Measurements from ENCODE around the gene ALDH4A1. TPM values are rescaled to one million over a fixed set of nuclear protein-coding genes. Genes with fewer than 3 reads are reported as not detected.

ALDH4A1 gene
- total RNA-seq, 1 experiment from 2014 or later = 3.3 TPM

DNA sequence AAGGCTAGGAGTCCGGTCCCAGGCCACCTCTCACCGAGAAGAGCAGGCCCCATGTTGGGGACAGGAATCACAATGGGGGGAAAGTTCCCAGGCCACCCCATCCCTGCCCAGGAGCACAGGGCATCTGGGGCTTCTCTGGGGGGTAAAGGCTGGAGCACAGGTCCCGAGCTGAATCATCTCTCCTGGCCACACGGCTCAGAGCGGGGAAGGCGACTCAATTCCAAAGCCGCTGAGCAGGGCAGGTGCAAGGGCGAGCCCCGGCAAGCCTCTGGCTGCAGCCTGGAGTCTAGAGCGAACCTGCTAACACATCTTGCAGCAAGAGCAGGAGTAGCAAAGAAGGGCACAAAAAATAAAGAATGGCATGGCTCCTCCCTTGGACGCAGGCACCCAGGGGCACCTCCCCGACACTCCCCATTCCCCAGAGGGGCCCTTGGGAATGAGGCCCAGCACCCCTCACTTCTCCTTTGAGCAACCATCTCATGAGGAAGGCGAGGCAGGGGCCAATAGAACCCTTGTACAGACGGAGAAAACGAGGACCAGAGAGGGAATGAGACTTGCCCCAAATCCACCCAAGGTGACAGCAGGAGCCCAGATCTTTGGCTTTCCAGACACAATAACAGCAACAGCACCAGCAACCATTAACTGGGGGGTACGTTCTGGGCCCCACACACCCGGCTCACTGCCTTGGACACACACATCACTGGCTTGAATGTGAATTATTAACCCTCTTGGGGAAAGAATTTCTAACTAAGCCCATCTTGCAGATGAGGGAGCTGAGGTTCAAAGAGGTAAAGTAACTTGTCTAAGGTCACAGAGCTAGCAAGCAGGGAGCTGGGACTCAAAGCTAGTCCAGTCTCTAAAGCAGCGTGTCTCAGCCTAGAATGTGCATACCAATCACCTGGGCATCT is 20.7 kb upstream of the ALDH4A1 start:
- DNase-seq (ENCODE audit: low spot score) = no peak

DNA sequence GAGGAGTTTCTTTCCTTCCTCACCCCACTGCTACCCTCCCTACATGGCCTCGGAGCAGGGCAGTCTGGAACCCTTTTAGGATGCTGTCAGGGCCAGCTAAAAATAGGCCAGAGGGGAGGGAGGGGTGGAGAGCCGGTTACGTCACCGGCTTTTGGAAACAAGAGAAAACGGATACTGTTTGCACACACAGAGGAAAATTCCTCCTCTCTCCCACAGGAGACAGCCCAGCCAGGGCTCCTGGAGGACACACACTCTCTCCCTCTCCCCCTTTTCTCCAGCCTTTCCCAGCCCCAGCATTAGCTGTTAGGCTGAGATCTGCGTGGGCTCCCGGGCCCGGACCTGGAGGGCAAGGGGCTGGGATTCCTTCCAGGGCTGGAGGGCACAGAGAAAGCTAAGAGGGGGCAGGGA is 20.0 kb upstream of the ALDH4A1 start:
- peak; percentile 88 for DNase-seq (ENCODE audit: low spot score)

- no peak for DNase-seq (ENCODE audit: low spot score)
Measured at GRCh38 chr1:18921516-18922251, 19.3 kb upstream of the ALDH4A1 start.

- no peak for DNase-seq (ENCODE audit: low spot score)
Measured at GRCh38 chr1:18920931-18921330, 18.6 kb upstream of the ALDH4A1 start.

DNA sequence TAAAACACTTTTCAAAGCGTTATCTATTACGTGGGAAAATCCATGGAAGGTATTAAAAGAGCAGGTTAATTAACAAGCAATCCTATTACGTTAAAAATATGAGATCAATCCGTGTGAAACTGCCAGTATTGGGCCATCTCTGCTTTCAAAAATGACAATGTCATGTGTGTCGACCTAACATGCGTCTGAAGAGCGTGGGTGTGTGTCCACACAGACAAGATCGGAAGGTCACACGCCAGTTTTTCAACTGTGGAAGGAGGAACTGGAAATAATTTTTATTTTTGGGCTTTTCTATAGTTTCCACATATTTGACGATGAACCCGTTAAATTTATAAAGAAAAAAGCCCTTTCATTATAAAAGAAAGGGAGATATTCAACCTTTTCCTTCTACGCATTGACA is 17.6 kb upstream of the ALDH4A1 start:
- no peak for DNase-seq (ENCODE audit: low spot score)

GRCh38 chr1:18919197-18919905 is 17.0 kb upstream of the ALDH4A1 start:
- DNase-seq (ENCODE audit: low spot score) = no peak

GRCh38 chr1:18918417-18918816 is 16.1 kb upstream of the ALDH4A1 start:
- DNase-seq (ENCODE audit: low spot score) = no peak

DNA sequence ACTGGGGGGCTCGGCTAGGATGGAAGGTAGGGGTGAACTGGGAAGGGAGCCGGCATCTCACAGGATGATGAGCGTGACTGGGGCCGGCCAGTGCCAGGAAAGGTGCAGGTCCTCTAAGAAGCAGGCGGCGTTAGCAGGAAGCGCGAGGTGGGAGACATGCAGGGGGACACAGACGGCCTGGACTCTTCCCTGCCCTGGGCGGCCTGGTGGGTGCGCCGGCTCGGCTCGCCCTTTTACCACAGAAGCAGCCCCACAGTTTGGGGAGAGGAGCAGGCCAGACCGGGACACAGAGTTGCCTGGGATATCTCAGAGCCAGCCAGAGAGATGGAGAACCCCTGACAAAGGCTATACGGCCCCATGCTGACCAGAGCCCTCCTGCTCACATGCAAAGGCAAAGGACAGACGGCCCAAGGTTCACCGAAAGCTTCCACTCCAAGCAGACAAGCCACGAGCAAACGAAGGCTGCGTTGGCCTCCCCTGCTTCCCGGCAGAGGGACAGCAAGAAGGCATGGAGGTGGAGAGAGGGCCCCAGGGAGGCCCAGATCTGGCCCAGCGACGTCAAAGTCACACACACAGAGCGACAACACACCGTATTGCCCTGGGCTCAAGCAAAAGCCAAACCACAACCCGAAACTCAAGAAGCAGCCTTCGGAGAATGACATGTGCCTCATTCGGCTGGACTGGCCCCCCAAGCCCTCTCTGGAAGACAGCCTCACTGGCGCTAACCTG is 14.9 kb upstream of the ALDH4A1 start:
- DNase-seq (ENCODE audit: low spot score) = no peak

- DNase-seq (ENCODE audit: low spot score) = no peak
Measured at GRCh38 chr1:18915341-18915740, 13.0 kb upstream of the ALDH4A1 start.

DNA sequence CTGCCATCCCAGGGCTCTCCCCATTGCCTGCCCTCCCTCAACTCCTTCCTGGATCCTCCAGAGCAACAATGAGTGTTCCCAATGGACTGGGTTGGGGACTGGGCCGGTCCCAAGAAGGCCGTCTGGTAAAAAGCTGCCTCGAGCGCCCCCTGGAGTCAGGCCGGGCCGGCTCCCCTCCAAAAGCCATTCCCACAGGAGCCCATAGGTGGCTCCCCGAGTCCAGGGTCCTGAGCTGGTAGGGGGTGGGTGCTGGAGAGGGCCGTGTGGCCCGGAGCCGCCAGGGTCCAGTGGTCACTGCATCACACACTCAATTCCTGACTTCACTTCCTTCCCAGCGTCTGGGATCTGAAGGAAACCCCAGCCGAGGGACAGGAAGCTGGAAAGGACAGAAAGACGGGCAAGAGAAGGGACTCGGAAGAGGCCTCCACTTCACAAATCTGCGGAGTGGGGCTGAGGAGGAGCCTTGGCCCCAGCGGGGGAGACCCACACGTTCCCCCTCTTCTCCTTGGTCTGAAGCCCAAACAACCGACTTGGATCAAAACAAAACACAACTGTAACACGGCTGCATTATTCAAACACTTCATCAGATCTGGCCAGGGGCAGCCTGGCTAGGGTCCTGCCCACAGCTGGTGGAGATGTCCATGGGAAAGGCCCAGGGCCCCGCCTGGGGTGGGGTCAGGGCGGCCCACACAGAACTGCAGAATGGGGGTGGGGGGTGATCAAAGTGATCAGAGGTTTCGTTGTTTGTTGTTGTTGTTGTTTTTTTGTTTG is 10.9 kb upstream of the ALDH4A1 start:
- peak; percentile 63 for DNase-seq (ENCODE audit: low spot score)

DNA sequence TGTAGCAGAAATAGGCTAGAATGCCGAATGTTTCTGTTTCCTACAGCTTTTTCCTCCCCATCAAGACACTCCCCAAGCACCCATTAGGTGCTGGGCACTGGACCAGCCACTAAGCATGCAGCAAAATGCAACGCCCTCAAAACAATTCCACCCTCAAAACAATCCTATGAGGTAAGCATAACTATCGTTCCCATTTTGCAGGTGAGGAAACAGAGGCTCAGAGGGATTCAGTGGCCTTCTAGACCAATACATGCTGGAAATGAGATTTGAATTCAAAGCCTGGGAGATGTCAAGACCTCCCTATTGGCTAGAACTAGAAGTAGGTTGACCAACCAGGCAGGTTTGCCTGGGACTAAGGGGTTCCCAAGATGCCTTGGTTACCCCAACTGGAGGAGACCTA is 10.2 kb upstream of the ALDH4A1 start:
- DNase-seq (ENCODE audit: low spot score) = no peak

DNA sequence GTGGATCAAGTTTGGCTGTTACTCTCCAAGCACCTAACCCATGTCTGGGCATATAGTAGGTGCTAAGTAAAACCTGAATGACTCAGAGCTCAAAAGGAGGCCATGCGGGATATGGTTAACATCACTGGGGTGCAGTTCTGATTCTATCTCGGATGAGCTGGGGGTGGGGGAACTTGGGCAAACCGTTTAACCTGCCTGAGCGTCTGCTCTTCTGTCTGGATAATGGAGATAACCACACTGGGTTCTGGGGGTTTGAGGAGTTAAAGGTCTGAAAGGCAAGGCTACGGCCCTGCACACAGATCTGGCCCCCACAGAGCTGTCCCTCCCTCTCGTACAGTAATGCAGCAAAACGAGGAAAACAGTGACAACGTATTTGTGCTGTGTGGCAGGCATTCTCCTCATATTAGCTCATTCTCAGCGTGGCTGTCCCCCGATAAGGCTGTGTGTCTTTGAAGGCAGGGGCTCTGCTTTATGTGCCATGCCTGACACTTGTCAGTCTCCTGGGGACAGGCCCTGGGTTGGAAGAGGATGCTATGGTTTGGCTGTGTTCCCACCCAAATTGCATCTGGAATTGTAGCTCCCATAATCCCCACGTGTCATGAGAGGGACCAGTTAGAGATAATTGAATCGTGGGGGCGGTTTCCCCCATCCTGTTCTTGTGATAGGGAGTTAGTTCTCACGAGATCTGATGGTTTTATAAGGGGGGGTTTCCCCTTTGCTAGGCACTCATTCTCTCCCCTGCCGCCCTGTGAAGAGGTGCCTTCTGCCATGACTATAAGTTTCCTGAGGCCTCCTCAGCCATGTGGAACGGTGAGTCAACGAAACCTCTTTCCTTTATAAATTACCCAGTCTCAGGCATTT is 6.8 kb upstream of the ALDH4A1 start:
- no peak for DNase-seq (ENCODE audit: low spot score)

DNA sequence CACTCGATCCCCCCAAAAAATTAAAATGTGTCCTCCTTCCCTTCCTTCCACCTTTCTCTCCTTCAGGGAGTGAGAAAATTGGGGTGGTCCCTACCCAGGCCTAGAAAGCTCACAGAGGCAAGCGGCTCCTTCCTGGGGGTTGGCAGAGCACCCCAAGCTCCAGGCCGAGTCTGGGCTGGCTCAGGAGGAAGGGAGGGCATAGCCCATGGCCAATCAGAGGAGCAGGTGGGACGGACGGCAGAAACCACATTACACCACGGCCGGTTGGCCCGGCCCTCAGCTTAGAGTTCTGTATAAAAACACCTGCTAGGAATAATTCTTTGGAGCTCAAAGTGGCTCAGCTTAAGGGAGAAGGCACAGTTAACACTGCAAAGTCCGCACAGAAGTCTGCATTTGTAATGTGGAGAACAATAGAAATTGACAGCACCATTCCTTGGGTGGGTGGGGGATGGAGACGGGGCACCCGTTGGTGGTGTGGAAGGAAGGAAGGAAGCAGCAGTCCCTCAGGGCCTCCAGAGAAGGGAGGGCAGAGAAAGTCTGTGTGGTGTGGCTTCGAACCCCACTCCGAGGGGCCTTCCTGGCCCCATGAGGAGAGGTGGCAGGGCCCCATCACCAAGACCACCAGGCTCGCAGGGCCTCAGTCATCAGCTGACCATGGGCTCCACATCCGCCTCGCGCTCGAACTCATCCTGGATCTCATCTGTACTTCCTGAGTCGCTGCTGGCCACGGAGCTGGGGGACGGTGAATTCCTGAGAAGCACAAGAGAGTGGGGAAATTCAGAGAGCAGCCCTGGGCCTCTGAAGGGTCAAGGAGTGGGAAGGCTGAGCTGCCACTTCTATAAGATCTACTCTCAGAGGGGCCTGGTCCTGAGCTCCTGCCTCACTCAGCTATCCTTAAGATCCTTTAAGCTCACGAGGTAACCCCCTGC is 5.8 kb upstream of the ALDH4A1 start:
- no peak for DNase-seq (ENCODE audit: low spot score)

GRCh38 chr1:18907021-18907916 is 4.9 kb upstream of the ALDH4A1 start:
- peak; percentile 29 for DNase-seq (ENCODE audit: low spot score)

GRCh38 chr1:18903291-18903756 is 969 bp upstream of the ALDH4A1 start:
- DNase-seq (ENCODE audit: low spot score) = no peak

DNA sequence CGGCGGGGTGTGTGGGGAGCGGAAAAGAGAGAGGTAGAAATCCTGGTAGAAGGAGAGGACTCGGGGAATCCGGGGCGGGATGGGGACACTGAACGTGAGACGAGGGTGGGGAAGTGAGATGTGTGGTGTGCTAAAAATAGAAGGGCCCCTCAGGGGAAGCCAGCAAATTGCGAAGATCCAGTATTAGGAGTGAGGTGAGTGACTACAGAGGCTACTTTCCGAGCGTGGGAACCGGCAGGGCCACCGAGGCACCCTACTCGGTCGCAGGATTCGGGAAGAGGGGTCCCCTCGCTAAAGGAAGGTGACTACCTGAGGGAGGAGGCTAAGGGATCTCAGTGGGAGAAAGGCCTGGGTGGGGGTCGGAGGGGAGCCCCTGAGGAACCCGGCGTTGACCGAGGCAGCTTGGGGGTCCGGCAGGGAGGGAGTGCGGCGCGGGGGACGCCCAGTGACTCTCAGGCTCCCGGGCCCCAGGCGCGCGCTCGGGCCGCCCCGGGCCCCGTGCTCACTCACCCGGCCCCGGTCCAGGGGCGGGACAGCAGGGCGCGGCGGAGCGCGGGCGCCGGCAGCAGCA is 318 bp downstream of the ALDH4A1 start:
- DNase-seq (ENCODE audit: low spot score) = no peak

All from H4 (cell line).